Body of pancreas (tissue), 4 donors: ENCODE measurements around the gene SPAG5.

Source experiments
- CTCF ChIP-seq, 7 experiments: fragments of 450-650 bp in 4 of 7; fragments of 200-600 bp in 3 of 7; sonication (generic) in 3 of 7; IDR thresholded peaks; one replicate each; pipeline ENCODE4 v1.5.1; 2016 to 2019; ENCODE audit warnings: antibody characterized with exemption in 7 of 7
- POLR2A ChIP-seq, 3 donors: fragments of 450-650 bp; IDR thresholded peaks; one replicate each; pipeline ENCODE4 v1.6.1; 2016; ENCODE audit warnings: antibody characterized with exemption in 3 of 3, mild to moderate bottlenecking in 2 of 3

- TF ChIP-seq CTCF (IDR thresholded peaks at IDR 0.05) (no peak), POLR2A (IDR thresholded peaks at IDR 0.05) (no peak)
Observed at GRCh38 chr17:28578246-28579195, 20.3 kb downstream of the SPAG5 start.
